ENCODE results near the gene SYNE1.

- TF ChIP-seq ZNF274 (IDR thresholded peaks at IDR 0.05; ENCODE audit: low read depth, low read length), result no peak
- TF ChIP-seq SUZ12 (IDR thresholded peaks at IDR 0.05; ENCODE audit: extremely low read depth, insufficient read depth, insufficient read length), result no peak
Observed at GRCh38 chr6:152341596-152341995, 295.6 kb downstream of the SYNE1 start.
